Stimulated activated CD8-positive, alpha-beta memory T cell treated with anti-CD3 and anti-CD28 coated beads, Interleukin-2, amount 100 ng/mL, for 48 hours (primary cell): ENCODE data around the gene NKX6-1.

Experiments used
- DNase-seq, 2 donors: peaks; one replicate each; pipeline ENCODE4 v3.0.0-alpha.2; 2020; ENCODE audit warnings: low read depth in 2 of 2

Gene NKX6-1

DNA sequence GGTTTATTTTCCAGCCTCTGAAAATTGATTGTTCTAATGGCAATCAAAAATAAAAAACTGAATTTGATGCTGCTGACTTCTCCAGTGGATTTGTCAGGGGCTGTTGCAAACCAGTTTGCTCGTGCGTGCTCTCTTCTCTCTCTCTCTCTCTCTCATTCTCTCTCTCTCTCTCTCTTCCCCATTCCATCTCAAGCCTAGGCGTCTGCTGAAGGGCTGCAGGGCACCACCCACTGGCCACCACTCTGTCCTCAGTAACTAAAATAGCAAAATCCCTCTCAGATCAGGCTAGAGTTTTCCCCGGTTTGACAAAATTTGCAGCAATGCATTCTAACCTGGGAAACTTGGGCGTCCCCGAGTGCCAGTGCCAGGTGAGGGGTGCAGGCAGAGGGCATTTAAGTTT lies 19.4 kb downstream of the NKX6-1 start:
- no peak for DNase-seq

DNA sequence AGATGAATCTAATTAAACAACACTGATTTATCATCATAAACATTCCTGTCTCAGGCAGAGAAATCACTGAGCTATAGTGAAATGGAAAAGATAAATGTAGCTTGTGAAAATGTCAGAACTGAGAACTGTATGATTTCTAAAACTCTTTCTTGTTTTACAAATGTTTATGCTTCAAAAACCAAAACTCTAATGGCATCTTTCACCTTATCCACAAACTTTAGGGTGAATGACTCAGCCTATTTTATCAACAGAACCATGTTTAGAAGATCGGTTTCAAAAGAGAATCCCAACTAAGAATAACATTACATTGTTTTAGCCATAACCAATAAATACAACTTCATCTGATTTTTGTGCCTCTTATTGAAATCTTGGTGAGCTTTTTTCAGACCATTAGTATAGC lies 21.4 kb downstream of the NKX6-1 start:
- DNase-seq = no peak

DNA sequence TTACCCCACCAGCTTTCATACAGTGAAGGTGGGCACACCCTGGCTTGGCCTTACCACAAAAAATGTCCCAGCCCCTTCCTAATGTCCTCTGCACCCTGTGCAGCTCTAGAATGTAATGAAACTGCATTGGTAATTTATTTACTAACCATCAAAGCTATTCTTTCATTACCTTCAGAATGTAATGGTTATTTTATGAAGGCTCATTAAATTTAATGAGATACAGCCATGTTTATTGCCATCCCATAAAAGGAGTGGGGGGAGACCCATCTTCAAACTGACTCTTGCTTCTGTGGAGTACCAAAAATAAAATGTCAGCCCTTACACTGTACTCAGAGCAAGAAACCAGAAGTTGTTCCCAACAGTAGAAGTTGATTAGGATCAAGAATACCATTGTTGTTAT lies 25.0 kb downstream of the NKX6-1 start:
- DNase-seq = no peak

DNA sequence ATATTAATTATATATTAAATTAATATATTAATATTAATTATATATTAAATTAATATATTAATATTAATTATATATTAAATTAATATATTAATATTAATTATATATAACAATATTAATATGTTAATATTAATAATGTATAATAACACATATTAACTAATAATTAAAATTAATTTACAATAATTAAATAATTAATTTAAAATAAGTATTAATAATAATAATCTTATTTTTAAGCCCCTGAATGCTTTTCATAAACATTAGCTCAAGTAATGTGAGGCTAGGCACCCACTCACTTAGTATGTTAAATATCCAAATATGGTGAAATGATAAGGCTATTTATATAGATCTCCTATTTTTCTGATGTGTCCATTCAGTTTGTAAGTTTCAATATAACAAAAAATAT lies 26.9 kb downstream of the NKX6-1 start:
- DNase-seq = no peak

DNA sequence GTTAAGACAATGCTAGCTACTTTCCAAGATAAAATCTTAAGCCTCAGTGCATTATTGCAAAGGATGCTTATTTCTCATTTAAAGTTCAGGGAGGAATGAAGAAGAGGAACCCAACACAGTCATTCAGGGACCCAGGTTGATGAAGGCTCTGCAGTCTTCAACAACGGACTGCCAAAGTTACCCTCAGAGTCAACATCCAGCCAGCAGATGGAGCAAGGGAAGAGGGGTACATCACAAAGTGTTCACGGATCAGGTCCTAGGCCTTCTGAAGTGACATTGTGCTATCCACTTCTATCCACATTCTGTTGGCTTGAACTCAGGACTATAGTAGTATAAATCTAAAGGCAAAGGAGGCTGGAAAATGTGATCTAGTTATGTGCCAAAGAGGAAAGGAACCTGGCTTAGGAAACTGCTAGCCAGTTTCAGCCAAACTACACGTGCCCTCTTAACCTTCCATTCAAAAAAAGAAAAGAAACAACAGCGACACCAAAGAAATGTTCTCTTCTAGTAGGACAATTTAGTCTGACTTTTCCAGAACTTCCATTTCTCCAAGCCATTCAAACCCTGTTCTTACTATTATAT lies 28.8 kb downstream of the NKX6-1 start:
- DNase-seq = no peak

DNA sequence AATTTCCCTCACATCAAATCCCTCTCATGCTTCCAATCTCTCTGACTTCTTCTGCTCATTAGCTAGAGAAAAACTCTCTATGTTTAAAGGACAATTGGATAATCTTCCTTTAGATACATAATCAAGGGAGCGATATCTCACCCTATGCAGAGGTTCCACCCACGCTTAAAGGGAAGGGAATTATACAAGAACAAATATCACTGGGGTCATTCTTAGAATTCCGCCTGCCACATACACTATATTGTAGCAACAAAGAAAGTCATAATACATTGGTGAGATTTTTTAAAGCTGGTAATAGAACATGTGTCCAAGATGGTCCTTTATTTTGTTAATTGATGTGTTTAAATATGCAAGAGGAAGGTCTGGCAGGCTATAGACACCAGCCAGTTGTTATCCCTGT lies 31.5 kb downstream of the NKX6-1 start:
- no peak for DNase-seq

DNA sequence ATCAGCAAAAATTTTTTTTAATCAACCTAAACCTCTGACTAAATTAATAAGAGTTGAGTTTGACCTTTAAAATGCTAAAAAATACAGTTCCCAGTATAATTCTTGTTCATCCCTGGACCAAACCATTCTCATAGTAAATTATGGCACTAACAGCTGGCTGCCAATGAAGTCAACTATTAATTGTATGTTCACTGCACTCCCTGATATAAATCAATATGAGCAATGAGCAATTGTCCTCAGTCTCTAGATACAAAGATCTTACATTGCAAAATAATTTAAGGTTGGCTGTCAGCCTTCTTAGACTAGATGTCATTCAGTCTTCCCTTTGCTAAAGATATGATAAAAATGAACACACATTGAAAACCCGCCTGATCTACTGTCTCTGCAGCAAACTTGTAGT lies 39.3 kb downstream of the NKX6-1 start:
- no peak for DNase-seq

DNA sequence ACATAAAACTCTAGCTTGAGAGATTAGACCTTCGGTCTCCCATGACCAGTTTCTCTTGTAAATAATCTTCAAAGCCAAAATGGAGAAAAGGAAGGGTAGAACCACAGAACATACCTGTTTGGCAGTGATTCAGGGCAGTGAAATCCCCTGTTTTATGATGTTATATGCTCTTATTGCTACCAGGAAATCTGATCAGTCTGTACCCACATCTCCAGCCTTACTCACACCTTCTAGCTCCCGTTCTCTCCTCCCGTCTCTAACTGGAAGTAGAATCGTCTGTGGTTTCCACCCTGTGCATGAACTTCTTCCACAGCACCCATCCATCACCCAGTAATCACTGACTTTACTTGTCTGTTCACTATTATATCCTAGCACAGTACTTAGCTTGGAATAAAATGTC lies 42.9 kb downstream of the NKX6-1 start:
- no peak for DNase-seq

DNA sequence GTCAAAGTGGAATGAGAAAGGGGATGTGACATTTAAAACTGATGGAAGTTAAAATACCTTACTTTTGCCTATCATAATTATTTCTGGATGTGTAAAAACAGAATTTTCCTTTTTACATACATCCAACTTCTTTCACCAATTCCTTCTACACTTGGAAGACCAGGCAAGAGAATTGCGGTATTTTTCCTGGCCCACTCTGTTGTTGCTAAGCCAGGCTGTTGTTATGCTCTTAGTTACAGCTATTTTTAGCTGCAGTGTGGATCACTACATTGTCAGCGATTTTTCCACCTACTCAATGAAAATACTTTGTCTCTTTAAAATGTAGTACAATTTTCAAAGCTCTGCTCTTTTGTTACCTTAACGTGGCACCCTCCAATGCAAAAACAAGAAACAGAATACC lies 43.4 kb downstream of the NKX6-1 start:
- DNase-seq = no peak

DNA sequence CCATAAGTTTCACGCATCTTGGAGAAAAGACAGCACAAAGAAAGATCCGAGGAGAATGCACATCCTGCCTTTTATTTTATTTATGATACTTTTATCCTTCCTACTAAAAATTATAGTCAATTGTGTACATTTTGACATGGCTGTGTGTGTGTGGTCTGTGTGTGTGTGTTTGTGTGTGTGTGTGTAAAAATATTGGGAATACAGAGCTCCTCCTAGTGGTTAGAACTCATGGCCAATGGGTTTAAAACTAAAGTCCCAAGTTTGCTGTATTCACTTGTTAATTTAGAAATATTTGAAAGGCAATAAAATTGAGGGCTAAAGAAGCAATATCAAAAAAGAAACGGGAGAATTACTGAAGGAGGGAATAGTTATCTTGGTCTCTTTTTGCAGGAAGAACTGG lies 47.5 kb downstream of the NKX6-1 start:
- DNase-seq = no peak

DNA sequence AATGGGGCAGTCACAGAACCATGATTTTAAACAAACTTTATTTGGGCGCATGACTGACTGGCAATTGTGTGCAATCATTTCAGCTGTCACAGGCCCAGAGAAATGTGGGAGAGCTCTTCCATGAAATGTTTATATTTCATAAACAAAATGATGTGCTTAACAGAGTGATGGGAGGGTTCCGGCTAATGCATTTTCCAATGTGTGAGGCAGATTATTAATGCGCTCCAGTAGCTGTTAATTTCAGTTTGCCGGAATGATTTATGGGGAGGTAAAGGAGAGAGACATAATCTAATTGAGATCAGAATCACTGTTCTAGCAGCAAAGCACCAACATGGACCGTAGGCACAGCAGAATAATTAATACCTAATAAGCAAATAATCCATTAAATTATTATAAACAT lies 55.6 kb downstream of the NKX6-1 start:
- DNase-seq = no peak

DNA sequence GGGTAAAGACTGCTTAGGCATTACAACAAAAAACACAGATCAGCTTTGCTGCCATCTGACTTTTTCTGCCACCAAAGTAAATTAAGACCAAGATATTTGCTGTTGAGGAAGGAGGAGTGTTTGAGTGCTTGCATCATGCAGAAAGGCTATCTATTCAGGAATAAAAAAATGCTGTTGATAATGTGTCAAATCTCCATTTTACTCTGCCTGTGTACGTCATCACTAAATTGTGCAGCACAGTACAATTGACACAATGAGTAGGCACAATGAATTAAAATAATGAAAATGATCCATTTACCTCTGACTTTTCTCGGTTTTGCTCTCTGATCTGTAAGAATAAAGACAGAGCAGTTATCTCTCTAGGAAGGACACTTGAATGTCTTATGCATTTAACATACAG lies 56.3 kb downstream of the NKX6-1 start:
- DNase-seq = no peak
